ENCODE data around the gene RAMP2. TPM values are rescaled to one million over a fixed set of nuclear protein-coding genes. Genes with fewer than 3 reads are reported as not detected.
A peak's percentile ranks its signal among the peaks of the same experiment; 100 is the strongest.

Gene RAMP2
- total RNA-seq, 1 donor from 2014 or later, result 13.1 TPM

DNA sequence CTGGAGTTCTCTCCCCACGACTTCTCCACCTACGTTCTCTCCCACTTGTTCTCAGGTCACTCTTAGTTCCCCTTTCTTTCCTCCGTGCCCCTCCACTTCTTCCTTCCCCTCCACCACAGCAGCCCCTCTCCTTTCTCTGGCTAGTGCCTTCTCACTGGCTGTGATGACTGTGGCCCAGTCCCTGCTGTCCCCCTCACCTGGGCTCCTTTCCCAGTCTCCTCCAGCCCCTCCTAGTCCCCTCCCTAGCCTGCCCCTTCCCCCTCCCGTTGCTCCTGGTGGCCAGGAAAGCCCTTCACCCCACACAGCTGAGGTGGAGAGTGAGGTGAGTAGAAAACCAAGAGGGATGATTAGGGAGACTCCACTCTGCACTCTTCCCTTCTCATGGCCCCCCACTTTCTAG is 34.0 kb downstream of the RAMP2 start:
- DNase-seq, result no peak

GRCh38 chr17:42795465-42795864 is 34.4 kb downstream of the RAMP2 start:
- DNase-seq, result no peak

GRCh38 chr17:42796066-42796758 is 35.2 kb downstream of the RAMP2 start:
- DNase-seq, result no peak

DNA sequence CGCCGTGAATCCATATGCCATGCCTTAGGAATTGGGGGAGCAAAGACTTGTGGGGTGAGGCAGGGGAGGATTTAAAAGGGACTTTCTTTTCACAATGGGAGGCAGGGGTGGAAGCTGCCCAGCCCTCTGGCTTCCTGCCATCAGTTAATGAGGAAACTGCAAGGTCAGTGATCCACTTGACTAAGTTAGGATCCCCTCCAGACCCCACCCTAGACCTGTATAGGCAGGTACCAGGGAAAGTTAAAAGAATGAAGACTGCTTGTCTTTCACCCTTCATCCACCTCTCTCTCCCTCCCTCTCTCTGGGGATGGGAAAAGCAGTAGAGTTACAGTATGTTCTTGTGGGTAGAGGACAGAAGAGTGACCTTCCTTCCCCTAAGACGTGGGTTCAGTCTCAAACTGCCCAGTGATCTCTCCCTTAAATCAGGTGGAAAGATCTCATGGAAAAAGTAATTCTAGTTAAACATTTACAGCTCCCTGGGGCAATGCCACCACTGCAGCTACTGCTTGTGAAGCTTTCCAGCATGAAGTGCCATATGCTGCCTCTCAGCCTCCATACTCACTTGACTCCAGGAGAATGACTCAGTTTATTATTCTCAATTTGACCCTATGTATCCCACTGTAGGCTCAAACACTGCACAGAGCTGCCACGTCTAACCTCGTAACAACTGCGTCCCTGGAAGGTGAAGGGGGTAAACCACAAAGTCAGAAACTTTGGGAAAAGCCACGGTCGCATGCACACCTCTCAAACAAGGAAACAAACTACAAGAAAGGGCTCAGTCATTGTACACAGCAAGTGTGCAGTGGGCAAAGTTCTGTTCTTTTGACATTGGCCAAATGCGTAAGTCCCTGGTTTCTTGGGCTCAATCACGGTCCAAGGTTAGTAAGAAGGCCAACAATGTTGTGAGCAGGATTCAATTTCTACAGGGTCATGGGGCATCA is 36.3 kb downstream of the RAMP2 start:
- DNase-seq, result peak; percentile 19

- DNase-seq, result no peak
Measured at GRCh38 chr17:42798011-42798382, 37.0 kb downstream of the RAMP2 start.

- peak; percentile 91 for DNase-seq
Measured at GRCh38 chr17:42798383-42799380, 37.7 kb downstream of the RAMP2 start, which contains the start of the genes CNTD1 and COA3. Gene CNTD1, plus strand, starts transcription at chr17:42798861. Its CDS starts 207 bp downstream, at chr17:42799068. Gene COA3, minus strand, starts transcription at chr17:42798704. Its CDS starts 23 bp downstream, at chr17:42798681.

DNA sequence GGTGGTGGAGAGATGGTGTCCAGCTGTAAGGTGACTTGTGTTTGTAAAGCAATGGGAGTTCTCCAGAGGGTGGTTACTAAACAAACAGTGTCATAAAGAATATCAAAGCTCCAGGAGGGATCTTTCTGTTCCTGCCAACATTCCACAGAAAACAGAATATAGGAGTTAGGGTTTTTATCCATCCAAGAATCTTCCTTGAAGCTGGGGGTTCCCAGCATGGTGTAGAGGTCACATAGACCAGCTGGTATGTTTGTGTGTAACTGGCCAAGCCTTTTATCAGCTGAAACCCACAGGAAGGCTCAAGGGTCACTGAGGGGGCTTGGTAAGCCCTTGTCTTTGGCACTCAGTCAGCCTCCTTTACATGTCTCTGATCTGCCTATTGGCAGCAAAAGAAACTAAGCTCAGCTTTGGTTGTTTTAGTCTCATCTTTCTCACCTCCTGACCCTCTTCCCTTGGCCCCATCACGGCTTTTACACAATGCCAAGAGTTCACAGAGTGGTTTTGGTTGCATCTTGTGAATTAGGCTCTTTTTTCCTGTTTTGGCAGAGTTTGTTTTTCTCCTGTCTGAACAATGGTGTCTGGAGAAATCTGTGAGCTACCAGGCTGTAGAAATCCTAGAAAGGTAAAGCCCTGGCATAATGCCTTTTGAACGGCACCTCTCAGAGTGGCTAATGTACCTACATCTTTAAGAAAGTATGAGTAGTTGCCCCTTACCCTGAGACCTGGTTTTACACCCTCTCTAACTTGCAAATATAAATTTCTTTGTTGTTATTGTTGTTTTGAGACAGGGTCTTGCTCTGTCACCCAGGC is 42.3 kb downstream of the RAMP2 start:
- peak; percentile 5 for DNase-seq

DNA sequence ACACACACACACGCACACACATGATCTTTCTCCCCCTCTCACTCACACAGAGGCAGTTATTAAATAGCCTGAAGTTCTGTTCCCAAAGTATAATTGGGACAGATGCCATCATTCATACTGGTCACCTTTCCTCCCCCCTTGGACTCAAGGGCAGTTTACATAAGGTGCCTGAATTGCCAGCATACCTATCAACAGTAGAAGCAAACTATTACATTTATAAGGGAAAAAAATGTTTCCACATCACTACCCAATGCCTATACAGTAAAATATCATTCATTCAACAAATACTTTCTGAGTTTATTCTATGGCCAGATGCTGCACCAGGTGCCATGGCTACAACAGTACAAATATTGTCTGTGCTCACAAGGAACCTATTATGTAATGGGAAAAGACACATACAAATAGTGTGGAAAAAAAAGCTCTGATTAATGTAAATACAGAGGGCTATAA is 43.9 kb downstream of the RAMP2 start:
- no peak for DNase-seq

DNA sequence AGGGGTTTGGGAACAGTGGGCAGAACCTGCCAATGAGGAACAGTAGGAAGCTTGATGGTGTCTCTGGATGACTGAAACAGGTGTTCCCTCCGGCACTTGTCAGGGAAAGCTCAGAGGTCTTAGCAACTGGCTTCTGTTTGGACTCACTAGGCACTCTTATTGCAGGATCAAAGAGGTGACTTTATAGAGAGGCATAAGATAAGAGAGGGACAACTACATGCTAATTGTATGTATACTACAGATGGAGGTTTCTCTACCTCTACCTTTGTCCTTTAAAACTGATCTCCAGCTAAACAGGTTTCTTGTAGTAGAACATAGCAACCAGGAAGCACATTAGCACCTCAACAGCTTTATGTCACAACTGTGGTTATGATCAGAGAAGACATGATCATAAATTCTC is 45.2 kb downstream of the RAMP2 start:
- no peak for DNase-seq

GRCh38 chr17:42809250-42809649 is 48.2 kb downstream of the RAMP2 start:
- no peak for DNase-seq

Other genes with a start within 250 kb of the RAMP2 start
- 44.9 and 53.3 TPM in 2 replicates for gene NAGLU, start 225.0 kb upstream of the RAMP2 start, total RNA-seq
- 0.23 and 0.34 TPM in 2 replicates for gene HSD17B1, start 208.3 kb upstream of the RAMP2 start, total RNA-seq
- 9.5 and 33.9 TPM in 2 replicates for gene COASY, start 199.1 kb upstream of the RAMP2 start, total RNA-seq
- 33.0 and 34.5 TPM in 2 replicates for gene MLX, start 194.1 kb upstream of the RAMP2 start, total RNA-seq
- 4.9 and 5.5 TPM in 2 replicates for gene PSMC3IP, start 183.5 kb upstream of the RAMP2 start, total RNA-seq
- 63.8 and 72.5 TPM in 2 replicates for gene RETREG3, start 151.9 kb upstream of the RAMP2 start, total RNA-seq
- 27.6 and 62.5 TPM in 2 replicates for gene TUBG1, start 151.5 kb upstream of the RAMP2 start, total RNA-seq
- 6.4 and 7.7 TPM in 2 replicates for gene TUBG2, start 101.9 kb upstream of the RAMP2 start, total RNA-seq
- gene PLEKHH3, start 84.2 kb upstream of the RAMP2 start, total RNA-seq, result 12.9 and 20.0 TPM in 2 replicates
- gene CCR10, start 79.4 kb upstream of the RAMP2 start, total RNA-seq, result 5.1 and 7.9 TPM in 2 replicates
- gene CNTNAP1, start 78.7 kb upstream of the RAMP2 start, total RNA-seq, result 12.3 and 41.2 TPM in 2 replicates
- gene EZH1, start 16.2 kb upstream of the RAMP2 start, total RNA-seq, result 12.9 and 18.2 TPM in 2 replicates
- 46.5 and 53.4 TPM in 2 replicates for gene VPS25, start 12.2 kb downstream of the RAMP2 start, total RNA-seq
- 3.4 TPM in 2 replicates for gene WNK4, start 19.4 kb downstream of the RAMP2 start, total RNA-seq
- 52.5 and 75.7 TPM in 2 replicates for gene COA3, start 37.5 kb downstream of the RAMP2 start, total RNA-seq
- 0.34 TPM in 1 of 2 replicates, not detected in the other for gene CNTD1, start 37.6 kb downstream of the RAMP2 start, total RNA-seq
- 133 and 168 TPM in 2 replicates for gene BECN1, start 63.1 kb downstream of the RAMP2 start, total RNA-seq
- 77.6 and 128 TPM in 2 replicates for gene PSME3, start 72.2 kb downstream of the RAMP2 start, total RNA-seq
- 0.42 and 0.85 TPM in 2 replicates for gene AOC2, start 83.4 kb downstream of the RAMP2 start, total RNA-seq
- gene AOC3, start 90.0 kb downstream of the RAMP2 start, total RNA-seq, result 0.17 and 0.51 TPM in 2 replicates
- not detected in 2 replicates for gene G6PC1, start 139.6 kb downstream of the RAMP2 start, total RNA-seq
- gene AARSD1, start 203.2 kb downstream of the RAMP2 start, total RNA-seq, result 16.5 and 20.3 TPM in 2 replicates
- 0.14 TPM in 1 of 2 replicates, not detected in the other for gene PTGES3L, start 218.9 kb downstream of the RAMP2 start, total RNA-seq
- 10.1 and 14.1 TPM in 2 replicates for gene RUNDC1, start 219.3 kb downstream of the RAMP2 start, total RNA-seq
- gene RPL27, start 237.2 kb downstream of the RAMP2 start, total RNA-seq, result 842 and 1,058 TPM in 2 replicates
- gene IFI35, start 245.6 kb downstream of the RAMP2 start, total RNA-seq, result 15.9 and 19.4 TPM in 2 replicates